BE2C (cell line): Measurements from ENCODE around the gene TRUB2.
"Not testable (repeated sequence)": the region's sequence is repeated elsewhere in the genome, so short reads cannot be mapped to it uniquely, and the experiment has no call there.

Source experiments
- DNase-seq: peaks from one replicate; pipeline ENCODE4 v3.0.0-alpha.2; 2020
- H3K27me3 ChIP-seq: fragments of 250-450 bp; sonication (Bioruptor Pico); 2 replicates; pipeline ENCODE4 v1.5.1; 2020; ENCODE audit warnings: mild to moderate bottlenecking
- H3K36me3 ChIP-seq: fragments of 250-450 bp; sonication (Bioruptor Pico); 2 replicates; pipeline ENCODE4 v1.5.1; 2020; ENCODE audit warnings: mild to moderate bottlenecking
- H3K4me1 ChIP-seq: fragments of 250-450 bp; sonication (Bioruptor Pico); 2 replicates; pipeline ENCODE4 v1.5.1; 2020
- H3K4me3 ChIP-seq: 2 replicates; pipeline ENCODE4 v1.5.1; 2011; ENCODE audit warnings: low read depth, low read length
- H3K9me3 ChIP-seq: fragments of 250-450 bp; sonication (Bioruptor Pico); 2 replicates; pipeline ENCODE4 v1.5.1; 2020
- CTCF ChIP-seq: IDR thresholded peaks from 2 replicates; pipeline ENCODE4 v1.5.1; 2012; ENCODE audit warnings: mild to moderate bottlenecking, low read depth, low read length

The TRUB2 gene

GRCh38 chr9:128292009-128292408 lies 30.2 kb downstream of the TRUB2 start:
- TF ChIP-seq CTCF, result no peak
- no peaks in the 10 kb centered on the region for H3K36me3 ChIP-seq
- H3K27me3 ChIP-seq, result no peaks in the 10 kb centered on the region
- H3K9me3 ChIP-seq, result no peaks in the 10 kb centered on the region
- DNase-seq, result no peak
- H3K4me3 ChIP-seq, result no peak overlapping the region
- H3K4me1 ChIP-seq, result no peaks in the 10 kb centered on the region

- DNase-seq, result no peak
- H3K9me3 ChIP-seq, result no peaks in the 10 kb centered on the region
- H3K27me3 ChIP-seq, result no peaks in the 10 kb centered on the region
- no peaks in the 10 kb centered on the region for H3K4me1 ChIP-seq
- H3K4me3 ChIP-seq, result no peak overlapping the region
- no peaks in the 10 kb centered on the region for H3K36me3 ChIP-seq
- TF ChIP-seq CTCF, result no peak
Measured at GRCh38 chr9:128288273-128289004, 33.8 kb downstream of the TRUB2 start.

GRCh38 chr9:128286440-128286839 lies 35.8 kb downstream of the TRUB2 start:
- TF ChIP-seq CTCF, result no peak
- Histone ChIP-seq H3K9me3 (no peaks in the 10 kb centered on the region), H3K27me3 (no peaks in the 10 kb centered on the region), H3K36me3 (no peaks in the 10 kb centered on the region), H3K4me1 (no peaks in the 10 kb centered on the region), H3K4me3 (no peak overlapping the region)
- DNase-seq, result no peak

- no peak for DNase-seq
- Histone ChIP-seq H3K4me3 (no peak overlapping the region), H3K27me3 (no peaks in the 10 kb centered on the region), H3K4me1 (no peaks in the 10 kb centered on the region), H3K9me3 (no peaks in the 10 kb centered on the region), H3K36me3 (no peaks in the 10 kb centered on the region)
- no peak for TF ChIP-seq CTCF
Measured at GRCh38 chr9:128285033-128285784, 37.0 kb downstream of the TRUB2 start.

- no peaks in the 10 kb centered on the region for H3K27me3 ChIP-seq
- H3K4me3 ChIP-seq, result no peak overlapping the region
- no peaks in the 10 kb centered on the region for H3K4me1 ChIP-seq
- H3K36me3 ChIP-seq, result no peaks in the 10 kb centered on the region
- TF ChIP-seq CTCF, result no peak
- no peak for DNase-seq
- H3K9me3 ChIP-seq, result no peaks in the 10 kb centered on the region
Measured at GRCh38 chr9:128282500-128282899, 39.7 kb downstream of the TRUB2 start.

GRCh38 chr9:128280084-128280622 lies 42.1 kb downstream of the TRUB2 start:
- Histone ChIP-seq H3K4me3 (no peak overlapping the region), H3K4me1 (no peaks in the 10 kb centered on the region), H3K27me3 (no peaks in the 10 kb centered on the region), H3K9me3 (no peaks in the 10 kb centered on the region), H3K36me3 (no peaks in the 10 kb centered on the region)
- DNase-seq, result no peak
- no peak for TF ChIP-seq CTCF

GRCh38 chr9:128279088-128280073 lies 42.9 kb downstream of the TRUB2 start:
- DNase-seq, H3K36me3 ChIP-seq, H3K27me3 ChIP-seq, H3K4me3 ChIP-seq, H3K4me1 ChIP-seq, H3K9me3 ChIP-seq: not testable (repeated sequence)
